ENCODE results near the gene GTPBP2. TPM values are rescaled to one million over a fixed set of nuclear protein-coding genes. Genes with fewer than 3 reads are reported as not detected.
"Not testable (repeated sequence)": the region's sequence is repeated elsewhere in the genome, so short reads cannot be mapped to it uniquely, and the experiment has no call there.

GTPBP2 gene
- total RNA-seq, 2 experiments from 2014 or later = 59.8 to 64.6 TPM

GRCh38 chr6:43606019-43606418 lies 23.0 kb downstream of the GTPBP2 start:
- POLR2A ChIA-PET = interaction anchor here (1.0 kb wide), 1 partner anchor 11 kb away, joined by 3 read pairs; no protein-coding TSS in a partner anchor
- ATAC-seq (no peak), DNase-seq (no peak)
- Mint-ChIP-seq H3K4me1 (peaks cover 2% of the 10 kb centered on the region), H3K36me3 (ENCODE audit: low read depth) (peaks cover 52% of the 10 kb centered on the region), H3K27ac (no peak overlapping the region), H3K4me3 (no peak overlapping the region), H3K27me3 (no peaks in the 10 kb centered on the region), H3K9me3 (ENCODE audit: low read depth) (no peaks in the 10 kb centered on the region)
- CTCF ChIA-PET = interaction anchor here (0.8 kb wide), 1 partner anchor 13 kb away, joined by 3 read pairs; no protein-coding TSS in a partner anchor
- intact Hi-C loops (cut with DNase I, micrococcal nuclease) = no loop called here

- Mint-ChIP-seq H3K27ac (no peak overlapping the region), H3K27me3 (no peaks in the 10 kb centered on the region), H3K4me3 (no peak overlapping the region), H3K36me3 (ENCODE audit: low read depth) (peaks cover 46% of the 10 kb centered on the region), H3K9me3 (ENCODE audit: low read depth) (no peaks in the 10 kb centered on the region), H3K4me1 (peaks cover 2% of the 10 kb centered on the region)
- CTCF ChIA-PET = interaction anchor here (0.5 to 1.6 kb wide), 3 partner anchors 25 to 352 kb away, joined by 3 to 4 read pairs (median 4); no protein-coding TSS in a partner anchor
- POLR2A ChIA-PET = interaction anchor here (0.6 kb wide), 1 partner anchor 182 kb away, joined by 3 read pairs; no protein-coding TSS in a partner anchor
- intact Hi-C loops (cut with DNase I, micrococcal nuclease) = no loop called here
- DNase-seq (no peak), ATAC-seq (no peak)
Measured at GRCh38 chr6:43604174-43604573, 24.9 kb downstream of the GTPBP2 start.

- POLR2A ChIA-PET = no interaction called here
- intact Hi-C loops (cut with DNase I, micrococcal nuclease) = no loop called here
Measured at GRCh38 chr6:43600595-43600994, 28.5 kb downstream of the GTPBP2 start.

GRCh38 chr6:43593938-43594337 lies 35.1 kb downstream of the GTPBP2 start:
- Mint-ChIP-seq H3K27me3 (no peaks in the 10 kb centered on the region), H3K27ac (no peak overlapping the region), H3K36me3 (ENCODE audit: low read depth) (peaks cover 25% of the 10 kb centered on the region), H3K4me3 (no peak overlapping the region), H3K9me3 (ENCODE audit: low read depth) (no peaks in the 10 kb centered on the region), H3K4me1 (no peaks in the 10 kb centered on the region)
- intact Hi-C loops (cut with DNase I, micrococcal nuclease) = no loop called here
- no peak for ATAC-seq
- ChIA-PET CTCF (interaction anchor here (1.0 to 2.1 kb wide), 3 partner anchors 14 to 87 kb away, joined by 4 to 6 read pairs (median 4); no protein-coding TSS in a partner anchor), POLR2A (interaction anchor here (0.7 kb wide), 1 partner anchor 71 kb away, joined by 3 read pairs; no protein-coding TSS in a partner anchor)
- no peak for DNase-seq

More at GRCh38 chr6:43600595-43600994, 28.5 kb downstream of the GTPBP2 start:
- H3K4me1 Mint-ChIP-seq = no peaks in the 10 kb centered on the region
- ATAC-seq = no peak
- DNase-seq = no peak
- H3K27me3 Mint-ChIP-seq = no peaks in the 10 kb centered on the region
- H3K27ac Mint-ChIP-seq = no peak overlapping the region
- CTCF ChIA-PET = interaction anchor here (0.6 to 2.5 kb wide), 2 partner anchors 8 to 412 kb away, joined by 3 to 5 read pairs; no protein-coding TSS in a partner anchor
- no peaks in the 10 kb centered on the region for H3K9me3 Mint-ChIP-seq (ENCODE audit: low read depth)
- H3K4me3 Mint-ChIP-seq = no peak overlapping the region
- H3K36me3 Mint-ChIP-seq (ENCODE audit: low read depth) = peaks cover 33% of the 10 kb centered on the region

GRCh38 chr6:43589564-43589963 lies 39.5 kb downstream of the GTPBP2 start:
- H3K27ac Mint-ChIP-seq; H3K4me1 Mint-ChIP-seq; H3K9me3 Mint-ChIP-seq (ENCODE audit: low read depth); H3K4me3 Mint-ChIP-seq; intact Hi-C loops (cut with DNase I, micrococcal nuclease); H3K27me3 Mint-ChIP-seq; ATAC-seq; DNase-seq: not testable (repeated sequence)
- H3K36me3 Mint-ChIP-seq (ENCODE audit: low read depth) = peaks cover 39% of the 10 kb centered on the region
- POLR2A ChIA-PET = interaction anchor here (0.7 kb wide), 1 partner anchor 410 kb away, joined by 4 read pairs; no protein-coding TSS in a partner anchor
- CTCF ChIA-PET = interaction anchor here (1.2 kb wide), 1 partner anchor 18 kb away, joined by 3 read pairs; no protein-coding TSS in a partner anchor

- intact Hi-C loops (cut with DNase I, micrococcal nuclease) = no loop called here
- no peaks in the 10 kb centered on the region for H3K27me3 Mint-ChIP-seq
- H3K4me1 Mint-ChIP-seq = peaks cover 14% of the 10 kb centered on the region
- DNase-seq (no peak), ATAC-seq (no peak)
- no peak overlapping the region for H3K4me3 Mint-ChIP-seq
- peaks cover 50% of the 10 kb centered on the region for H3K36me3 Mint-ChIP-seq (ENCODE audit: low read depth)
- H3K9me3 Mint-ChIP-seq (ENCODE audit: low read depth) = no peaks in the 10 kb centered on the region
- H3K27ac Mint-ChIP-seq = no peak overlapping the region
- POLR2A ChIA-PET = no interaction called here
- CTCF ChIA-PET = interaction anchor here (0.9 to 1.2 kb wide), 3 partner anchors 9 to 47 kb away, joined by 3 read pairs; partner anchors contain the start of gene MAD2L1BP
Measured at GRCh38 chr6:43588194-43588593, 40.9 kb downstream of the GTPBP2 start.

- H3K4me3 Mint-ChIP-seq = no peak overlapping the region
- H3K36me3 Mint-ChIP-seq (ENCODE audit: low read depth) = peaks cover 43% of the 10 kb centered on the region
- POLR2A ChIA-PET = no interaction called here
- no peak overlapping the region for H3K27ac Mint-ChIP-seq
- no peak for ATAC-seq
- intact Hi-C loops (cut with DNase I, micrococcal nuclease) = no loop called here
- CTCF ChIA-PET = interaction anchor here (0.9 to 2.9 kb wide), 3 partner anchors 24 to 1145 kb away, joined by 3 to 10 read pairs (median 4); no protein-coding TSS in a partner anchor
- no peak for DNase-seq
- no peaks in the 10 kb centered on the region for H3K9me3 Mint-ChIP-seq (ENCODE audit: low read depth)
- peaks cover 14% of the 10 kb centered on the region for H3K4me1 Mint-ChIP-seq
- no peaks in the 10 kb centered on the region for H3K27me3 Mint-ChIP-seq
Measured at GRCh38 chr6:43584892-43585570, 44.0 kb downstream of the GTPBP2 start.

- Mint-ChIP-seq H3K4me1 (peaks cover 28% of the 10 kb centered on the region), H3K27me3 (no peaks in the 10 kb centered on the region), H3K4me3 (no peak overlapping the region), H3K36me3 (ENCODE audit: low read depth) (peaks cover 43% of the 10 kb centered on the region), H3K27ac (peak overlapping the region; percentile 8), H3K9me3 (ENCODE audit: low read depth) (no peaks in the 10 kb centered on the region)
- no peak for ATAC-seq
- intact Hi-C loops (cut with DNase I, micrococcal nuclease) = no loop called here
- CTCF ChIA-PET = interaction anchor here (1.7 to 2.9 kb wide), 2 partner anchors 26 to 47 kb away, joined by 4 to 10 read pairs; partner anchors contain the start of gene GTPBP2
- no peak for DNase-seq
- POLR2A ChIA-PET = no interaction called here
Measured at GRCh38 chr6:43582911-43583310, 46.2 kb downstream of the GTPBP2 start.

- H3K4me1 Mint-ChIP-seq = peaks cover 26% of the 10 kb centered on the region
- no peak overlapping the region for H3K27ac Mint-ChIP-seq
- ATAC-seq (no peak), DNase-seq (no peak)
- no peak overlapping the region for H3K4me3 Mint-ChIP-seq
- H3K27me3 Mint-ChIP-seq = no peaks in the 10 kb centered on the region
- ChIA-PET CTCF (interaction anchor here (1.1 kb wide), 1 partner anchor 25 kb away, joined by 3 read pairs; no protein-coding TSS in a partner anchor), POLR2A (no interaction called here)
- intact Hi-C loops (cut with DNase I, micrococcal nuclease) = loop anchor here (5.0 to 10.0 kb wide), 6 partner anchors 48 to 808 kb away; partner anchors contain the start of genes CDC5L (in 1 of the 2), CUL7 (in 1 of the 2), GTPBP2 (in 1 of the 2) and HSP90AB1 (in 1 of the 2)
- H3K9me3 Mint-ChIP-seq (ENCODE audit: low read depth) = no peaks in the 10 kb centered on the region
- peaks cover 26% of the 10 kb centered on the region for H3K36me3 Mint-ChIP-seq (ENCODE audit: low read depth)
Measured at GRCh38 chr6:43579171-43579570, 49.9 kb downstream of the GTPBP2 start.

- intact Hi-C loops (cut with DNase I, micrococcal nuclease) = loop anchor here (5.0 to 10.0 kb wide), 6 partner anchors 49 to 809 kb away; partner anchors contain the start of genes CDC5L (in 1 of the 2), CUL7 (in 1 of the 2), GTPBP2 (in 1 of the 2) and HSP90AB1 (in 1 of the 2)
- CTCF ChIA-PET = interaction anchor here (1.1 kb wide), 1 partner anchor 26 kb away, joined by 3 read pairs; no protein-coding TSS in a partner anchor
Measured at GRCh38 chr6:43578748-43579147, 50.3 kb downstream of the GTPBP2 start.

GRCh38 chr6:43575772-43576551 lies 53.1 kb downstream of the GTPBP2 start, which contains the start of the genes POLH and XPO5:
Gene POLH, plus strand, starts transcription at chr6:43576185. Its CDS starts 6,135 bp downstream, at chr6:43582320.
Gene XPO5, minus strand, starts transcription at chr6:43576038. Its CDS starts 174 bp downstream, at chr6:43575864.
- ChIA-PET CTCF (interaction anchor here (0.6 to 1.2 kb wide), 5 partner anchors 17 to 221 kb away, joined by 3 read pairs; partner anchors contain the start of gene GTPBP2), POLR2A (no interaction called here)
- ATAC-seq (peak; percentile 91), DNase-seq (peak; percentile 95)
- H3K9me3 Mint-ChIP-seq (ENCODE audit: low read depth) = no peaks in the 10 kb centered on the region
- H3K36me3 Mint-ChIP-seq (ENCODE audit: low read depth) = peaks cover 37% of the 10 kb centered on the region
- peak within 1 kb of the TSS; percentile 90 for H3K4me3 Mint-ChIP-seq
- H3K27ac Mint-ChIP-seq = peak within 1 kb of the TSS; percentile 86
- H3K4me1 Mint-ChIP-seq = peaks cover 44% of the 10 kb centered on the region
- intact Hi-C loops (cut with DNase I, micrococcal nuclease) = loop anchor here (1.0 to 10.0 kb wide), 13 partner anchors 51 to 811 kb away; partner anchors contain the start of genes GTPBP2 (in 2 of the 2), ABCC10 (in 1 of the 2), CDC5L (in 1 of the 2) and CNPY3 (in 1 of the 2)
- no peaks in the 10 kb centered on the region for H3K27me3 Mint-ChIP-seq

More at GRCh38 chr6:43578748-43579147, 50.3 kb downstream of the GTPBP2 start:
- no peaks in the 10 kb centered on the region for H3K9me3 Mint-ChIP-seq (ENCODE audit: low read depth)
- H3K36me3 Mint-ChIP-seq (ENCODE audit: low read depth) = peaks cover 22% of the 10 kb centered on the region
- no peak for DNase-seq
- H3K4me1 Mint-ChIP-seq = peaks cover 25% of the 10 kb centered on the region
- no peak overlapping the region for H3K4me3 Mint-ChIP-seq
- H3K27me3 Mint-ChIP-seq = no peaks in the 10 kb centered on the region
- H3K27ac Mint-ChIP-seq = no peak overlapping the region
- ATAC-seq = no peak
- POLR2A ChIA-PET = no interaction called here

Measured in activated CD4-positive, alpha-beta T cell treated with anti-CD3 and anti-CD28 coated beads for 36 hours (primary cell).